HT-29 (cell line): ENCODE results near the gene POLR1F. TPM values are rescaled to one million over a fixed set of nuclear protein-coding genes. Genes with fewer than 3 reads are reported as not detected.

Source experiments
- DNase-seq: peaks from one replicate; pipeline ENCODE4 v3.0.0-alpha.2; 2015; ENCODE audit warnings: low spot score
- small RNA-seq: library from RNA; depleted of rRNA; stranded (forward); fragments of <200 nt; gene quantifications from one replicate; pipeline ENCODE3, GENCODE V24; 2014
- total RNA-seq: library from RNA; depleted of rRNA; stranded (reverse); fragments of >200 nt; shearing (Covaris generic); gene quantifications from 2 replicates; pipeline ENCODE4 v1.2.3, GENCODE V29; 2014; rRNA removed

The POLR1F gene
- total RNA-seq, 1 experiment from 2014 or later: 9.7 TPM

DNA sequence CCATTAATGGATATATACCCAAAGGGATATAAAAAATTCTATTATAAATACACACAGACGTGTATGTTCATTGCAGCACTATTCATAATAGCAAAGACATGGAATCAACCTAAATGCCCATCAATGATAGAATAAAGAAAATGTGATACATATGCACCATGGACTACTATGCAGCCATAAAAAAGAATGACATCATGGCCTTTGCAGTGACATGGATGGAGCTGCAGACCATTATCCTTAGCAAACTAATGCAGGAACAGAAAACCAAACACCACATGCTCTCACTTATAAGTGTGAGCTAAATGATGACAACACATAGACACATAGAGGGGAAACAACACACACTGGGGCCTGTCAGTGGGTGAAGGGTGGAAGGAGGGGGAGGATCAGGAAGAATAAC is 33.0 kb downstream of the POLR1F start:
- no peak for DNase-seq

DNA sequence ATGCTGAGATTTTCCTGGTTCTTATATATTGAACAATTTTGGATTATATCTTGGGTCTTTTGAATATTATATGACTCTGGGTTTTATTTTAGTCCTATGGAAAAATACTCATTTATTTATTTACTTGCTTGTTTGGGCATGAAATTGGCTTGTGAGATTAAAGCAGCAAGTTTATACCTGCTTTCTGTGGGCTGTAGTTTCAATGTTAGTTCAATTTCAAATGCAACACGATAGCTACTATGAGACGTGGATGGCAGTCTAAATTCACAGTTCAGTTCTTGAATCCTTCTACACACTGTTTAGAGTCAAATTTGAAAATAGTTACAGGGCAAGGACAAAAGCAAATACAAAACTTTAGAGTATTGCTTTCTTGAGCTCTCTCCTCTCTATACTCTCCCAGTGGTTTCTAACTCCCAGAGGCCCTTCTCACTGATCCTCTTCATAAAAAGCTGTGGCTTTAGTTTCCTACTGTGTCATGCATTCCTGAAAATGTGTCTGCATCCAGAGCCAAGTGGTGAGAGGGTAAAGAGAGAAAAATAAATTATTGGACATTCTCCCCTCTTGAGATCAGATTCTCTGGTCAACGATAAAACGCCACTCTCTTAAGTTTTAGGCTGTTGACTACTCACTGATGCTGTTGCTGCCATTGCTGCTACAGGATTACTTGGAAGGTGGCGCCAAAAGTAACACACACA is 34.4 kb downstream of the POLR1F start:
- no peak for DNase-seq

DNA sequence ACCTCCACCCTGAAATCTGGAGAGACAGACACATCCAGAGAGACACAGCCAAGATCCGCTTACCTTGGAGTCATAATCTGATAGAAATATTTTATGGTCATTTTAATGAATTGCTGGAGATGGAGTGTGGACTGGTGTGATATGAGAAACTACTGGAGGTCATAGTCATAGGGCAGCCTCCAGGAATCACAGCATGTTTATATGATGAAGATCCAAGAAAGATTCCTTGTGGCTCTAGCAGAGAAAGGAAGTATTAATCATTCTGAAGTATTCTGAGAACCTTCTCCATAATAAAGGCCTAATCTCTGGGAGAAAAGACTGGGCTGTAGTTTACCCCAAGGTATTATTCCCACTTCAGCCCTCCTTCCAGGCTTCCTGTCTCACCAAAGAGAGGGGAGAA is 38.0 kb downstream of the POLR1F start:
- DNase-seq: no peak

DNA sequence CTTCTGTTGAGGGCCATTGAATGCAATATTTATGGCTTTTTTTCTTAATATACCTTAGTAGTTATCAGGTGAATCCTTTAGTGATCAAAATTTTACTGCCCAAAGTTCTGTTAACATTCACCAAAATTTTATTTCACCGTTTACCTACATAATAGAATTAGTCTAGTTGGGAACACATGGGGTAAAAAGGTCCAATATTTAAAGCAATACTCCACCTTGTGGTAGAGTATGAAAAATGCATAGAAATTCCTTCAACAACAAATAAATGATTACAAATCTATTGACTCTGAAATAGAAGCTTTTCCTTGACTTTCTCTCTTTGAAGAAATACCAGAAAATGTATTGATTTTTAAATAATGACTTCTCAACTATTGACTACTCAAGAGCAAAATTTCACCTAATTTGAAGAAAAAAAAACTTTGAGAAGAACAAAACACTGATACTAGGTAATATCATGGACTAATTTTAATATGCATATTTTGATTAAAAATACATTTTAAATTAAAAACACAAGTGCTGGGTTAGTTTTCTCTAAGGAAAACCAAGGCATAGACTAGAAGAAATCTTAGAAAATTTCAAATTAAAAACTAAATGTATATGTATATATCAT is 43.3 kb downstream of the POLR1F start:
- DNase-seq: peak; percentile 46

DNA sequence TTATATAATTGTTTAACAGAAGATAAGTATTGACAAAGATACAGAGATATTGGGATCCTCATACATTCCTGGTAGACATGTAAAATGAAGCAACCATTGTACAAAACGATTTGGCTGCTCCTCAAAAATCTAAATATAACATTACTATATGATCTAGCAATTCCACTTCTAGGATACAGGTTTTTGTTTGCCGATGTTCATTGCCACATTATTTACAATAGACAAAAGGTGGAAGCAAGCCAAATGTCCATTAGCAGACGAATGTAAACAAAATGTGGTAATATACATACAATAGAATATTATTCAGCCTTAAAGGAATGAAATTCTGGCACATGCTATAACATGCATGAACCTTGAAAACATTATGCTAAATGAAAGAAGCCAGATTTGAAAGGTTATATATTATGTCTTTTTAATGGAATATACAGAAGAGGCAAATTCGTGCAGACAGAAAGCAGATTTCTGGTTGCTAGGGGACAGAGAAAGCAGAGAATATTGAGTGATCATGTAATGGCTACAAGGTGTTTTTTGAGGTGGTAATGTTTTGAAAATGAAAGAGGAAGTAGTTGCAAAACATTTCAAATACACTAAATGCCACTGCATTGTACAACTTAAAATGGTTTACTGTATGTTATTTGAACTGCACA is 44.9 kb downstream of the POLR1F start:
- DNase-seq: peak; percentile 14

DNA sequence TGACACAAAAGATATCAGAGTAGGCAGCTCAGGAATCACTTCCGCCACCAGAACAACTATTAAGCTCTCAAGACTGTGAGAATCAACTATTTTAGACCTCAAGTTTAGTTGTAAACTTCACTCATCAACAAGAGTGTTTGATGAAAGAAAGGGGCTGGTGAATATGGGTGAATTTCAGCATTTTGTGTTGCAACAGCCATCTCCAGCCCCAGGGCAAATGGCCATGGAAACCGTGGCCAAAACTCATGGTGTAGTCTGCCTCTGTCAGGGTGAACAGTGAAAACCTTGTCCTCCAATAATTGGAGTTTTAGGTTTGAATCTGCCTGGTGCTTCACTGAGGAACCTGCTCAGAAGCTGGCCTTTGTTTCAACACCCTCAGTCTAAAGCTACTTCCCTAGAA is 60.0 kb downstream of the POLR1F start:
- DNase-seq: no peak

Small RNAs within 50 kb of the gene (small RNA-seq; reads per million reads assigned to genes)
- not detected for gene MIR3146

Other genes starting within 250 kb of the POLR1F start
- gene TMEM196, start 64.6 kb upstream of the POLR1F start, total RNA-seq: not detected in 2 replicates